Measurements from ENCODE around the gene NDUFB6.
"Not testable (repeated sequence)": the region's sequence is repeated elsewhere in the genome, so short reads cannot be mapped to it uniquely, and the experiment has no call there.

NDUFB6 gene

GRCh38 chr9:32572900-32573523 is at the start of gene NDUFB6:
NDUFB6 (minus strand) TSS chr9:32573159; CDS start chr9:32573060, 99 bp downstream.
- peak; percentile 94 for DNase-seq (ENCODE audit: low read depth in 2 of 2, low spot score in 1 of 2)

GRCh38 chr9:32618261-32618660 is 45.3 kb upstream of the NDUFB6 start:
- DNase-seq (ENCODE audit: low read depth in 2 of 2, low spot score in 1 of 2): no peak

- no peak for DNase-seq (ENCODE audit: low read depth in 2 of 2, low spot score in 1 of 2)
Observed at GRCh38 chr9:32606811-32607210, 33.9 kb upstream of the NDUFB6 start.

- no peak for DNase-seq (ENCODE audit: low read depth in 2 of 2, low spot score in 1 of 2)
Observed at GRCh38 chr9:32603914-32604852, 31.2 kb upstream of the NDUFB6 start.

GRCh38 chr9:32599021-32599420 is 26.1 kb upstream of the NDUFB6 start:
- DNase-seq (ENCODE audit: low read depth in 2 of 2, low spot score in 1 of 2): not testable (repeated sequence)

- no peak for DNase-seq (ENCODE audit: low read depth in 2 of 2, low spot score in 1 of 2)
Observed at GRCh38 chr9:32596936-32597335, 24.0 kb upstream of the NDUFB6 start.

- no peak for DNase-seq (ENCODE audit: low read depth in 2 of 2, low spot score in 1 of 2)
Observed at GRCh38 chr9:32596096-32596865, 23.3 kb upstream of the NDUFB6 start.

GRCh38 chr9:32590898-32591297 is 17.9 kb upstream of the NDUFB6 start:
- DNase-seq (ENCODE audit: low read depth in 2 of 2, low spot score in 1 of 2): no peak

- no peak for DNase-seq (ENCODE audit: low read depth in 2 of 2, low spot score in 1 of 2)
Observed at GRCh38 chr9:32590476-32590875, 17.5 kb upstream of the NDUFB6 start.

- DNase-seq (ENCODE audit: low read depth in 2 of 2, low spot score in 1 of 2): no peak
Observed at GRCh38 chr9:32589083-32589723, 16.2 kb upstream of the NDUFB6 start.

- DNase-seq (ENCODE audit: low read depth in 2 of 2, low spot score in 1 of 2): no peak
Observed at GRCh38 chr9:32587901-32588300, 14.9 kb upstream of the NDUFB6 start.

GRCh38 chr9:32584784-32585183 is 11.8 kb upstream of the NDUFB6 start:
- no peak for DNase-seq (ENCODE audit: low read depth in 2 of 2, low spot score in 1 of 2)

- DNase-seq (ENCODE audit: low read depth in 2 of 2, low spot score in 1 of 2): no peak
Observed at GRCh38 chr9:32581512-32582143, 8.7 kb upstream of the NDUFB6 start.

- no peak for DNase-seq (ENCODE audit: low read depth in 2 of 2, low spot score in 1 of 2)
Observed at GRCh38 chr9:32580631-32581300, 7.8 kb upstream of the NDUFB6 start.

- peak; percentile 55 to 81 for DNase-seq (ENCODE audit: low read depth in 2 of 2, low spot score in 1 of 2)
Observed at GRCh38 chr9:32579706-32580331, 6.9 kb upstream of the NDUFB6 start.

GRCh38 chr9:32578976-32579375 is 6.0 kb upstream of the NDUFB6 start:
- DNase-seq (ENCODE audit: low read depth in 2 of 2, low spot score in 1 of 2): no peak

GRCh38 chr9:32577316-32577715 is 4.4 kb upstream of the NDUFB6 start:
- no peak for DNase-seq (ENCODE audit: low read depth in 2 of 2, low spot score in 1 of 2)

GRCh38 chr9:32574858-32575257 is 1.9 kb upstream of the NDUFB6 start:
- DNase-seq (ENCODE audit: low read depth in 2 of 2, low spot score in 1 of 2): no peak

GRCh38 chr9:32573821-32574220 is 862 bp upstream of the NDUFB6 start:
- no peak for DNase-seq (ENCODE audit: low read depth in 2 of 2, low spot score in 1 of 2)

Data from stimulated activated CD8-positive, alpha-beta memory T cell treated with anti-CD3 and anti-CD28 coated beads, Interleukin-4, amount 100 ng/mL, for 4 hours (primary cell).